HG03565 (cell line): Measurements from ENCODE around the gene LYPD1.
"Not testable (repeated sequence)": the region's sequence is repeated elsewhere in the genome, so short reads cannot be mapped to it uniquely, and the experiment has no call there.

ENCODE experiments used
- ATAC-seq: cut with Tn5 transposase; IDR thresholded peaks from one replicate; pipeline ENCODE4 v1.9.1; 2021; ENCODE audit warnings: mild to moderate bottlenecking, moderate library complexity; ENCODE audit not compliant: unreplicated experiment

Gene LYPD1

GRCh38 chr2:132669908-132670495 is at the start of gene LYPD1:
TSS of gene LYPD1 (minus strand) at chr2:132670205. CDS start at chr2:132669932, 273 bp downstream.
- ATAC-seq: no peak

GRCh38 chr2:132719480-132719879 is 49.5 kb upstream of the LYPD1 start:
- no peak for ATAC-seq

- no peak for ATAC-seq
Measured at GRCh38 chr2:132716954-132717353, 46.9 kb upstream of the LYPD1 start.

GRCh38 chr2:132715386-132716351 is 45.7 kb upstream of the LYPD1 start:
- no peak for ATAC-seq

GRCh38 chr2:132703396-132703795 is 33.4 kb upstream of the LYPD1 start:
- ATAC-seq: no peak

- no peak for ATAC-seq
Measured at GRCh38 chr2:132701810-132702209, 31.8 kb upstream of the LYPD1 start.

- not testable (repeated sequence) for ATAC-seq
Measured at GRCh38 chr2:132699802-132700201, 29.8 kb upstream of the LYPD1 start.

GRCh38 chr2:132698347-132698746 is 28.3 kb upstream of the LYPD1 start:
- ATAC-seq: not testable (repeated sequence)

- no peak for ATAC-seq
Measured at GRCh38 chr2:132697556-132698205, 27.7 kb upstream of the LYPD1 start.

- no peak for ATAC-seq
Measured at GRCh38 chr2:132692816-132693215, 22.8 kb upstream of the LYPD1 start.

- no peak for ATAC-seq
Measured at GRCh38 chr2:132691556-132691955, 21.6 kb upstream of the LYPD1 start.

- ATAC-seq: no peak
Measured at GRCh38 chr2:132690664-132691303, 20.8 kb upstream of the LYPD1 start.

- no peak for ATAC-seq
Measured at GRCh38 chr2:132681766-132682165, 11.8 kb upstream of the LYPD1 start.

GRCh38 chr2:132680544-132680943 is 10.5 kb upstream of the LYPD1 start:
- ATAC-seq: no peak

- ATAC-seq: no peak
Measured at GRCh38 chr2:132678483-132678882, 8.5 kb upstream of the LYPD1 start.

- ATAC-seq: no peak
Measured at GRCh38 chr2:132677661-132678060, 7.7 kb upstream of the LYPD1 start.

- no peak for ATAC-seq
Measured at GRCh38 chr2:132676999-132677398, 7.0 kb upstream of the LYPD1 start.

GRCh38 chr2:132671151-132671835 is 1.3 kb upstream of the LYPD1 start:
- ATAC-seq: no peak

GRCh38 chr2:132670496-132671150 is 618 bp upstream of the LYPD1 start:
- ATAC-seq: no peak
